Uterus (tissue), 4 donors: ENCODE results near the gene SLC7A4. TPM values are rescaled to one million over a fixed set of nuclear protein-coding genes. Genes with fewer than 3 reads are reported as not detected.

Experiments
- microRNA counts, 2 donors: library from miRNA; unstranded; fragments of <30 nt; microRNA quantifications; one replicate each; lab custom pipeline; 2016 to 2017
- microRNA-seq: library from miRNA; unstranded; fragments of <30 nt; microRNA quantifications from one replicate; pipeline ENCODE4, GENCODE V29; 2016; ENCODE audit warnings: borderline microRNAs expressed, borderline replicate concordance
- small RNA-seq: library from RNA; depleted of rRNA; stranded (forward); fragments of <200 nt; gene quantifications from one replicate; pipeline ENCODE3, GENCODE V24; 2016
- total RNA-seq, 4 donors: library from RNA; depleted of rRNA in 3 of 4; stranded (reverse); fragments of >200 nt in 3 of 4; gene quantifications; one replicate each; pipeline versions ENCODE4 v1.1.0 to v1.2.4, GENCODE V29; 2014 to 2023
- donor health status: DM: yes; HTN: yes; CAD: no.

The SLC7A4 gene
- total RNA-seq, 4 donors from 2014 or later: 0.35 to 7.9 (median 0.43) TPM; not detected in 1

MicroRNAs encoded within 50 kb of the gene (microRNA counts, 767-probe panel; counts per million panel counts)
- 0 counts per million in 2 donors for microRNA hsa-miR-649 (lab: Ali Mortazavi, UCI)

Small RNA genes within 50 kb of the gene (microRNA-seq; reads per million reads assigned to microRNA genes)
- not detected for gene MIR649

Small RNA genes within 50 kb of the gene (small RNA-seq; reads per million reads assigned to genes)
- gene MIR649: not detected

Other genes starting within 250 kb of the SLC7A4 start
- 100 to 1,000 TPM in 2 of 4 donors, 10 to 100 TPM in 2; 48.9 to 238 (median 108) TPM for gene PI4KA, start 173.8 kb downstream of the SLC7A4 start, total RNA-seq
- gene SNAP29, start 173.6 kb downstream of the SLC7A4 start, total RNA-seq: 10 to 100 TPM in 3 of 4 donors, 1 to 10 TPM in 1; 5.3 to 33.5 (median 13.1) TPM
- gene CRKL, start 115.2 kb downstream of the SLC7A4 start, total RNA-seq: 10 to 100 TPM; 29.4 to 74.2 (median 57.6) TPM
- 1 to 10 TPM in 2 of 4 donors, not detected in 2; 3.2 to 3.4 TPM for gene AIFM3, start 65.3 kb downstream of the SLC7A4 start, total RNA-seq
- 10 to 100 TPM; 18.2 to 73.7 (median 56.1) TPM for gene LZTR1, start 50.3 kb downstream of the SLC7A4 start, total RNA-seq
- gene THAP7, start 30.4 kb downstream of the SLC7A4 start, total RNA-seq: 10 to 100 TPM; 16.2 to 45.9 (median 30.9) TPM
- gene P2RX6, start 17.4 kb downstream of the SLC7A4 start, total RNA-seq: 1 to 10 TPM in 2 of 4 donors, under 1 TPM in 1, not detected in 1; 0.76 to 1.5 (median 1.2) TPM
- under 1 TPM in 2 of 4 donors, not detected in 2; 0.14 to 0.18 TPM for gene LRRC74B, start 13.4 kb upstream of the SLC7A4 start, total RNA-seq